Measurements from ENCODE around the gene HEATR9.
"Not testable (repeated sequence)": the region's sequence is repeated elsewhere in the genome, so short reads cannot be mapped to it uniquely, and the experiment has no call there.

Gene HEATR9, protein sequence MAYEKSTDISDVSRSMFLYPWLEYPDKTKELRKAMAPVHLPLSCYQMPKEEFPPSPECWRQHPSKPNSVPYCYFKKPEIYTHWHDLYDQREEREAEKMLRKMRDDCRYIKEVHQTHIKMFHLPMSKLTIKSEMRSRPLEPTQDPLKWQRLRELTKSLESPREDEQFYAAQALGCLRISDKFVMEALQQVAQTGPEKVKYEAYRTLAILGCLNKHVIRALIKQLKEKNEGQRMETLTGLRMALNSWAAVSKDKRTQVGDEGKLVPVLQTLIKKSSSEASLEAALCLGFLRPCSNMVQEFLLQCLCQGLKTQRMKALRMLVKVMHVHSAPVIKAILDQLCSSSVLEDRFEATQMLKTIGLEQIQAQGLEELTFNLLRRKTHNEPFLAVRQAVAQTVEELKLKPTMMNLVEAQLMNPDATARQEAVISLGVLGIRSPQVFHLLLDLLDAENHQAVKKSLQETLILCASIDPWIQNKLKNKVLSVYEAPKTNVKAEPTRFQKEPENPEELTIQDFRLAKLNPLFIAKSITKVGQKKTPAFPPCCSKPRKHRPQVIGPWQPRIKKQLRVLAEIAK

GRCh38 chr17:35868737-35869136 lies at the start of gene HEATR9:
Gene HEATR9 (minus strand): TSS chr17:35868891. CDS start chr17:35868742, 149 bp downstream.
- no peak for DNase-seq (ENCODE audit: low read depth)

DNA sequence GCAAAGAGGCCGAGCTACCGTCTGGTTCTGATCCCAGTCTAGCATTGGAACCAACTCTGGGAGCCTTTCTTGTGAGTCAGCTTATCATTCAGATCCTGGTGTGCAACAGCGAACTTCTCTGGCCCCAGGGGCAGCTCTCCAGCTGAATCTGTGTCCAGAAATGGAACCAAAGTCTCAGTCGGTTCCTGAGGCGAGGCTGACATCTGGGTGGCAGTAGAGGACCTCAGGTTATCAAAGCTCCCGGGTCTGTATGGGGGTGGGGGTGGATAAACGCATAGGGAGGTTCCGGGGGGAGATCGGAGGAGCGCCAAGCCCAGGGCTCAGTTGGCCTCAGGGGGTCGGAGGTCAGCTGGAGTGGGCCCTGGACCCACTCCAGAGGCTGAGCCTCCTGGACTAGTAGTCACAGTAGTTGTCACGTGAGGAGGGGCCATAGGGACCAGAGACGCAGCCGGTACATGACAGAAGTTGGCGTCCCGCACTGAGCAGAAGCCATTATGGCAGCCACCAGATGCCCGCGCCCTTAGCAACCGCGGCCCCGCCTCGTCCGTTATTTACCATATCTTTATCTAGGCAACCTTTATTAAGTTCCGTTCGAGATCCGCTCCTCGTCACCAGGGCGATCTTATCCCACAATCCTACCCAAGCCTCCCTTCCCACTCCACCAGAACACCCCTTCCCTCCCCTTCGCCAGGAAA lies 49.0 kb upstream of the HEATR9 start:
- no peak for DNase-seq (ENCODE audit: low read depth)

GRCh38 chr17:35915153-35915964 lies 46.7 kb upstream of the HEATR9 start:
- no peak for DNase-seq (ENCODE audit: low read depth)

DNA sequence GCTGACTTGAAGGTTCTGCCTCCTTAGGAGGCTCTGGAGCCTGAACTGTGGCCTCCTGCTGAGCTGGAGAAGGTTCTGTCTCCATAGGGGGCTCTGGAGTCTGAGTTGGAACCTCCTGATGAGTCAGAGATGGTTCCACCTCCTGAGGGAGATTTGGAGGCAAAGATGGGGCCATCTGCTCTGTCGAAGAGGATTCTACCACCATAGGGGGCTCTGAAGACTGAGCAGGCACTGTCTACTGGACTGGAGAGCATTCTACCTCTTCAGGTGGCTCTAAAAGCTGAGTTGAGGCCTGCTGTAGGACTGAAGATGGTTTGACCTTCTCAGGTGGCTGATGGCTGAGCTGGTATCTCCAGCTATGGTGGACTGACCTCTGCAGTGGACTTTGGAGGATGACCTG lies 45.7 kb upstream of the HEATR9 start:
- DNase-seq (ENCODE audit: low read depth) = no peak

- no peak for DNase-seq (ENCODE audit: low read depth)
Measured at GRCh38 chr17:35913609-35914008, 44.9 kb upstream of the HEATR9 start.

- no peak for DNase-seq (ENCODE audit: low read depth)
Measured at GRCh38 chr17:35912942-35913341, 44.3 kb upstream of the HEATR9 start.

- no peak for DNase-seq (ENCODE audit: low read depth)
Measured at GRCh38 chr17:35912339-35912912, 43.7 kb upstream of the HEATR9 start.

DNA sequence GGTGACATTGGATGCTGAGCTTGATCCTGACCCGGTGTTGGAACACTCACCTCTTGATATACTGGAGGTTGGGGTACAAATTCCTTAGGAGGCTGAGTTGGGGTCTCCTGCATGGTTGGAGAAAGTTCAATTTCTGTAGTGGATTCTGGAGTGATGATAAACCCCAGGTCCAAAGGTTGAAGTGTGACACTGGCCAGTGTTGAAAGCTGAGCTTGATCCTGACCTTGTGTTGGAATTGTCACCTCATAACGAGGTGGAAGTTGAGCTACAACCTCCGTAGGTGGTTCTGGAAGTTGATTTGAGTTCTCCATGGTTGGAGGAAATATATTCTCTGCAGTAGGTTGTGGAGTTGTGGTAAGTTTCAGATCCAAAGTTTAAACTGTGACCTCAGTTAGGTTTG lies 40.7 kb upstream of the HEATR9 start:
- no peak for DNase-seq (ENCODE audit: low read depth)

- no peak for DNase-seq (ENCODE audit: low read depth)
Measured at GRCh38 chr17:35907691-35908090, 39.0 kb upstream of the HEATR9 start.

DNA sequence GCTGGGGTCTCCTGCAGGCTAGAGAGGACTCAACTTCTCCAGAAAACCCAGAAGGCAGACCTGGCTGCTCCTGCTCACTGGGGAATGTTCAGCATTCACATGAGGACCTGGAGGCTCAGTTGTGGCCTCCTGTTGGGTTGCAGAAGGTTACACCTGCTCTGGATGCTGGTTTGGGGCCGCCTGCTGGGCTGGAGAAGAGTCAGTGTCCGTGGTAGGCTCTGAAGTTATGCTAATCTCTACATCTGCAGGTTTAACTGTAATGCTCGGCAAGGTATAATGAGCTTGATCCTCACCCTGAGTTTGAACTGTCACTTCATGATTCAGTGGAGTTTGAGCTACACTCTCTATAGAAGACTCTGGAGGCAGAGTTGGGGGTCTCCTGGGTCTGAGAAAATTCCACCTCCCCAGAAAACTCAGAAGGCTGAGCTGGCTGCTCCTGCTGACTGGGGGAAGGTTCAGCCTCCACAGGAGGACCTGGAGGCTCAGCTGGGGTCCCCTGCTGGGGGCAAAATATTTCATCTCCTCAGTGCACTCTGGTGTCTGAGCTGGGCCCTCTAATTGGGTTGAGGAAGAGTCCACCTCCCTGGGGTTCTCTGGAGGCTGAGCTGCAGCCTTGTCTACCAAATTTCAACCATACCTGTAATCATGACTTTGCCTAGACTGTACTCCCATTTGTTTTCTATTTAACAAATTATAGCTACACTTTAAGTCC lies 38.4 kb upstream of the HEATR9 start:
- DNase-seq (ENCODE audit: low read depth) = no peak

DNA sequence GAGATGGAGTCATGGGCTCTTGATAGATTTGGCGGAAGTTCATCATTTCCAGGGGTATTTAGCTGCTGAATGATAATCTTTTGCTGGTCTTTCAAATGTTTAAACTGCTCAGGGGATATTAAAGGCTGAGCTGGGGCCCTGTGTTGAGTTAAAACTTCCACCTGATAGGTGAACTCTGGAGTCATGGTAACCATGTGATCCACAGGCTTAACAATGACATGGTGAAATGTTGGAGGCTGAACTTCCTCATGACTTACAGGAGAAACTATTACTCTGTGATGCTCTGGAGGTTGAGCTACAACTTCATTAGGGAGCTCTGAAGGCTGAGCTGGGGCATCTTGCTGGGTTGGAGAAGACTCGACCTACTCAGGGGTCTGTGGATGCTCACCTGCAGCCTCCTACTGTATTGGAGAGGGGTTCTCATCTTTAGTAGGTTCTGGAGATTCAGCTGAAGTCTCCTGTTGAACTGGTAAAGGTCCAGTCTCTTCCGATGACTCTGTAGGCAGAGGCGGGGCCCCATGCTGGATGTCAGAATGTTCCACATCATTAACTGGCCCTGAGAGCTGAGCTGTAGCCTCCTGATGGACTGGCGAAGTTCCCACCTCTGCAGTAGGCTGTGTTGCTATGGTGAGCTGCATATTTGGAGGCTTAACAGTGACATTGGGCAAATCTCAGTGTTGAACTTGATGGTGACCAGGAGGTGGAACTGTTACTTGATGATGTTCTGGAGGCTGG lies 37.7 kb upstream of the HEATR9 start:
- no peak for DNase-seq (ENCODE audit: low read depth)

- no peak for DNase-seq (ENCODE audit: low read depth)
Measured at GRCh38 chr17:35903451-35903850, 34.8 kb upstream of the HEATR9 start.

- DNase-seq (ENCODE audit: low read depth) = no peak
Measured at GRCh38 chr17:35901631-35902175, 33.0 kb upstream of the HEATR9 start.

DNA sequence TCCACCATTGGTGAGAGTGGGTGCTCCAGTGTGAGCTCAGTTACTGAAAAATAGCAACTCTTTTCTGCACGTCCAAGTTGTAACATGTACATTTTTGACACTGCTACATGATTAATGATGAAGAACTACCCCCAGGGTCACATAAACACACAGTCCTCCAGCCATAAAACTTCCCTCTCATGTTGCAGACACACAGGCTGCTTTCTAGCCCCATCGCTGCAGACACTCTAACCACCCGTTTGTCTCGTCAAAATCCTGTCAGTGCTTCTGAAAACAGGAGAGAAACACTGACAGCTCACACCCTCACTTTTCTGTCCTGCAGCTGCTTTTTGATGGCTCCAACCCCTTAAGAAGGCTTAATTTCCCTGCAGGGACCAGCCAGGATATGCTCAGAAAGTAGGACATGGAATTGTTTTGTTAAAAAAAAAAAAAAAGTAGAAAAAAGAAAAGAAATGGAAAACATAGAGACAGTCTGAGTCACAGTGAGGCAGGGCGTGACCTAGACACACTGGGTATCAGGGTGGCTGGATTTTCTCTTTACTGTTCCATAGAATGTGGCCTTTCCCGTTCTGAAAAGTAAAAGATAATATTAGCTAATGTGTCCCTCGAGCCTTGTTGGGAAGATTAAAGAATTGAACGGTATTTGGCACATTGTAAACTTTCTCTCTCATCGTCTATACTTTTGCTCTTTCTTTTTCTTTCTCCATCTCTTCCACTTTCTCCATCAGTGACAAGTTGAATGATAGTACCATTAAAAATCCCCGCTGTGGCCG lies 32.2 kb upstream of the HEATR9 start:
- DNase-seq (ENCODE audit: low read depth) = no peak

DNA sequence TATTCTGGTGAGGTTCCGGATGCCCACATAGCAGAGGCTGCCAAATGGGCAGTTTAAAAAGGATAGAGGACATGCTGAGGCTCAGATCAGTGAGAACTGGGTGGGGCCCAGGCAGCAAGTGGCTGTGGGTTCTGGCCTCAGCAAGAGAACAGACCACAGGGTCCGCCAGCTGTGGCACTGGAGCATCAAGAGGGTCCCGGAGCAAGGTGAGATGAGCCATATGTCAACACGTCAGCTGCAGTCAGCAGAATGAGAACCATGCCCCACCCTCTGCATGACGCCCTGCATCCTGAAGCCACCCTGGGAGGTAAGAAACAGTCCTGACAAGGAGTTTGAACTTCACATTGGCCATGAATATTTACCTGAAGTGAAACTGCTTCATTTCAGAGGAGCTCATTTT lies 31.6 kb upstream of the HEATR9 start:
- no peak for DNase-seq (ENCODE audit: low read depth)

DNA sequence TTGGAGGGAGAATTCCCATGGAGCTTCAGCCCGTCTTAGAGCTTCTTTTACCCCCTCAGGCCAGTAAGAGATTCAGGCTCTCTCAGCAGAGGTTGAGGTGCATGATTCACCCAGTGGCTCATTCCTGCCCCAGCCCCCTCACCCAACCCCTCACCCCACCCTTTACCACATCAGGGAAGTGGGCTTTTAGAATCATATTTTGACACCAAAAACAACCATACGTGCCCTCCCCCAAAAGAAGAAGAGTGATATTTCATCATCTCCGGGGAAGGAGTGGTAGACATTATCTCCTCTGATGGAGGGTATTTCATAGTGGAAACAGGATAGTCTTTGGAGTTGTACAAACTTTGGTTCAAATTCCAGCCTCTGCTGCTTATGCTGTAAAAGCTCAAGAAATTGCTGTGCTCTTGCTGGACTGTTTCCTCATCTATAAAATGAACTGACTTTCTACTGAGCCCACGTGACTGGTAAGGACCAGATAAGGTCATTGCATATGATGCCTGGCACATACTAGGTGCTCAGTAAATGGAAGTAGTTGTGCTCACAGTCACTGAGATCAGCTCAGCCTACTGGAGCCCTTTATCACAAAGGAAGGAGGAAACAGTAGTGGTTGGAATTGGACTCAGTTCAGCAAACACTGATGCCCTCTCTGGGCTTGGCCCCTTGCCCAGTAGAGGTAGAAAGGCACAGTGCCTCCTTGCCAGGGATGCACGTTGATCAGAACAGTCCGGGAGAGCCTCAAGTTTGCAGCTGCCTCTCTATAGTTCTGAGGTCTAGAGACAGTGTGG lies 29.8 kb upstream of the HEATR9 start:
- no peak for DNase-seq (ENCODE audit: low read depth)

DNA sequence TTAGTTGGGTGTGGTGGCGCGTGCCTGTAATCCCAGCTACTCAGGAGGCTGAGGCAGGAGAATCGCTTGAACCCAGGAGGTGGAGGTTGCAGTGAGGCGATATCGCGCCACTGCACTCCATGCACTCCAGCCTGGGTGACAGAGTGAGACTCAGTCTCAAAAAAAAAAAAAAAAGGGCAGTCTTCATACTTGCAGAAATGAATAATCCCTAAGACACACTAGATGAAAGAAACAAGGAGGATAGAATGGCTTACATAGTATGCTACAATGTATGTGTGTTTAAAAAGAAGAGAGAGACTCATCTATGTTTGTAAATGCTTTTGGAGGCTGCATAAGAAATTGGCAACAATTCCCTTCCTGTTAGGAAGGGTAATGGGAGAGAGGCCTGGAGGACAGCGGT lies 29.1 kb upstream of the HEATR9 start:
- DNase-seq (ENCODE audit: low read depth) = not testable (repeated sequence)
